ENCODE results near the gene ZNHIT1. TPM values are rescaled to one million over a fixed set of nuclear protein-coding genes. Genes with fewer than 3 reads are reported as not detected.

The ZNHIT1 gene
- total RNA-seq, 2 donors from 2014 or later: 56.5 to 61.7 TPM

DNA sequence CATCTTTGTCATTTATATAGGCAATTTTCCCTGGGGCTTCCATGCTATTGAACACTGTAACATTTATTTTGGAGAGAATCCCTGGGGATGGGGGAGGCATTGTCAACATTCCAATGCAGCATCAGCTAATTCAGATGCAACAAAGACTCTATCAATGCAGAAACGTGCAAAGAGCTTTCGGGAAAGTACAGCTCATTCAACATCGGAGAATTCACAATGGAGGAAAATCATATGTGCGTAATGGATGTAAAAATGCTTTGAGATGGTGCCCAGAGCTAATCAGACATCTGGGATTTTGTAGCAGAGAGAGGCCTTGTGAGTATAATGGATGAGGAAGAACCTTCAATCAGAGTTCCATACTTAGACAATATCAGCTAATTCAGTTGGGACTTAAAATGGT lies 55.2 kb downstream of the ZNHIT1 start:
- no peaks in the 10 kb centered on the region for H3K9me3 ChIP-seq (ENCODE audit: control insufficient read depth, low read length)
- no peaks in the 10 kb centered on the region for H3K36me3 Mint-ChIP-seq (ENCODE audit: low read depth)
- no peaks in the 10 kb centered on the region for H3K4me1 ChIP-seq (ENCODE audit: control insufficient read depth, insufficient read depth, low read length)
- DNase-seq: no peak
- no peak overlapping the region for H3K27ac Mint-ChIP-seq
- H3K4me3 Mint-ChIP-seq: no peak overlapping the region
- H3K9ac ChIP-seq (ENCODE audit: extremely low read depth, low read length, poor library complexity, severe bottlenecking): no peak overlapping the region
- H3K4me1 Mint-ChIP-seq: no peaks in the 10 kb centered on the region
- no peaks in the 10 kb centered on the region for H3K36me3 ChIP-seq (ENCODE audit: control insufficient read depth, insufficient read depth, low read length)
- H3K27me3 Mint-ChIP-seq (ENCODE audit: insufficient read depth): peaks cover 1% of the 10 kb centered on the region
- no peaks in the 10 kb centered on the region for H3K27me3 ChIP-seq (ENCODE audit: control insufficient read depth, insufficient read depth, low read length, poor library complexity, severe bottlenecking)
- peaks cover 3% of the 10 kb centered on the region for H3K9me3 Mint-ChIP-seq
- peak overlapping the region; percentile 29 for H3K27ac ChIP-seq (ENCODE audit: low read depth, low read length)
- 67 to 75% methylated on average over 4 of the region's 4 CpGs for WGBS, 2 experiments (ENCODE audit: insufficient coverage in 1 of 2, insufficient read length in 1 of 2)
- no peak overlapping the region for H3K4me3 ChIP-seq (ENCODE audit: low read length)
- TF ChIP-seq, protein P1, sequence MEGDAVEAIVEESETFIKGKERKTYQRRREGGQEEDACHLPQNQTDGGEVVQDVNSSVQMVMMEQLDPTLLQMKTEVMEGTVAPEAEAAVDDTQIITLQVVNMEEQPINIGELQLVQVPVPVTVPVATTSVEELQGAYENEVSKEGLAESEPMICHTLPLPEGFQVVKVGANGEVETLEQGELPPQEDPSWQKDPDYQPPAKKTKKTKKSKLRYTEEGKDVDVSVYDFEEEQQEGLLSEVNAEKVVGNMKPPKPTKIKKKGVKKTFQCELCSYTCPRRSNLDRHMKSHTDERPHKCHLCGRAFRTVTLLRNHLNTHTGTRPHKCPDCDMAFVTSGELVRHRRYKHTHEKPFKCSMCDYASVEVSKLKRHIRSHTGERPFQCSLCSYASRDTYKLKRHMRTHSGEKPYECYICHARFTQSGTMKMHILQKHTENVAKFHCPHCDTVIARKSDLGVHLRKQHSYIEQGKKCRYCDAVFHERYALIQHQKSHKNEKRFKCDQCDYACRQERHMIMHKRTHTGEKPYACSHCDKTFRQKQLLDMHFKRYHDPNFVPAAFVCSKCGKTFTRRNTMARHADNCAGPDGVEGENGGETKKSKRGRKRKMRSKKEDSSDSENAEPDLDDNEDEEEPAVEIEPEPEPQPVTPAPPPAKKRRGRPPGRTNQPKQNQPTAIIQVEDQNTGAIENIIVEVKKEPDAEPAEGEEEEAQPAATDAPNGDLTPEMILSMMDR (conservative IDR thresholded peaks at IDR 0.05): no peak

Other genes with a start within 250 kb of the ZNHIT1 start
- 1 to 10 TPM; 2.9 to 3.3 TPM for gene MUC12, start 248.6 kb upstream of the ZNHIT1 start, total RNA-seq
- not detected for gene MUC17, start 198.1 kb upstream of the ZNHIT1 start, total RNA-seq
- 10 to 100 TPM; 16.5 to 23.0 TPM for gene TRIM56, start 132.7 kb upstream of the ZNHIT1 start, total RNA-seq
- 1 to 10 TPM in 1 of 2 donors, under 1 TPM in 1; 0.89 to 4.9 TPM for gene SERPINE1, start 91.1 kb upstream of the ZNHIT1 start, total RNA-seq
- 10 to 100 TPM; 43.8 to 50.2 TPM for gene AP1S1, start 63.7 kb upstream of the ZNHIT1 start, total RNA-seq
- gene VGF, start 52.6 kb upstream of the ZNHIT1 start, total RNA-seq: 1 to 10 TPM in 1 of 2 donors, not detected in 1; 2.8 TPM
- gene NAT16, start 37.9 kb upstream of the ZNHIT1 start, total RNA-seq: under 1 TPM; 0.15 to 0.20 TPM
- gene MOGAT3, start 17.1 kb upstream of the ZNHIT1 start, total RNA-seq: 1 to 10 TPM in 1 of 2 donors, not detected in 1; 1.3 TPM
- gene PLOD3, start 584 bp upstream of the ZNHIT1 start, total RNA-seq: 10 to 100 TPM; 53.9 to 65.5 TPM
- gene CLDN15, start 19.6 kb downstream of the ZNHIT1 start, total RNA-seq: 1 to 10 TPM; 6.0 to 7.1 TPM
- 100 to 1,000 TPM in 1 of 2 donors, 10 to 100 TPM in 1; 99.9 to 102 TPM for gene FIS1, start 26.9 kb downstream of the ZNHIT1 start, total RNA-seq
- 10 to 100 TPM; 39.0 to 44.0 TPM for gene IFT22, start 103.6 kb downstream of the ZNHIT1 start, total RNA-seq
- 10 to 100 TPM; 41.2 to 47.0 TPM for gene COL26A1, start 144.7 kb downstream of the ZNHIT1 start, total RNA-seq

All from endodermal cell (in vitro differentiated cells).